DND-41 (cell line): ENCODE measurements around the gene MAP3K14.

ENCODE experiments used
- ATAC-seq: fragments of 200-7000 bp; cut with Tn5 transposase; 3 replicates; pipeline ENCODE4 v1.9.1; 2021; ENCODE audit warnings: low read depth; ENCODE audit not compliant: insufficient read depth
- DNase-seq: peaks from one replicate; pipeline ENCODE4 v3.0.0-alpha.2; 2020
- H2AFZ ChIP-seq: 2 replicates; pipeline ENCODE4 v1.6.0; 2012; ENCODE audit warnings: low read depth, low read length
- H3K27ac ChIP-seq: 2 replicates; pipeline ENCODE4 v1.5.1; 2012; ENCODE audit warnings: low read length, inconsistent platforms
- H3K27me3 ChIP-seq: fragments of 200-600 bp; sonication (generic); 2 replicates; pipeline ENCODE4 v1.6.0; 2012; ENCODE audit warnings: low read length, mild to moderate bottlenecking, inconsistent platforms; ENCODE audit not compliant: insufficient read depth, poor library complexity
- H3K36me3 ChIP-seq: 2 replicates; pipeline ENCODE4 v1.5.1; 2012; ENCODE audit warnings: low read length, inconsistent platforms; ENCODE audit not compliant: insufficient read depth
- H3K4me1 ChIP-seq: 2 replicates; pipeline ENCODE4 v1.5.1; 2012; ENCODE audit warnings: mild to moderate bottlenecking, low read length; ENCODE audit not compliant: insufficient read depth
- H3K4me2 ChIP-seq: 2 replicates; pipeline ENCODE4 v1.6.0; 2012; ENCODE audit warnings: mild to moderate bottlenecking, moderate library complexity, low read length, inconsistent platforms; ENCODE audit not compliant: insufficient read depth
- H3K4me3 ChIP-seq, 2 experiments: fragments of 200-600 bp in 1 of 2; shearing (Covaris generic) in 1 of 2; 2 replicates each; pipeline ENCODE4 v1.5.1; 2012 to 2016; ENCODE audit warnings: inconsistent platforms in 2 of 2, low read length in 2 of 2, mild to moderate bottlenecking in 2 of 2, low read depth in 1 of 2, moderate library complexity in 1 of 2
- H3K79me2 ChIP-seq: 2 replicates; pipeline ENCODE4 v1.6.0; 2012; ENCODE audit warnings: low read length, inconsistent platforms; ENCODE audit not compliant: insufficient read depth
- H3K9ac ChIP-seq: 2 replicates; pipeline ENCODE4 v1.6.0; 2012; ENCODE audit warnings: low read depth, mild to moderate bottlenecking, inconsistent platforms, low read length, moderate library complexity
- H3K9me3 ChIP-seq: 2 replicates; pipeline ENCODE4 v1.5.1; 2012; ENCODE audit warnings: low read length, moderate library complexity, mild to moderate bottlenecking, inconsistent platforms; ENCODE audit not compliant: insufficient read depth, severe bottlenecking
- H4K20me1 ChIP-seq: 2 replicates; pipeline ENCODE4 v1.6.0; 2012; ENCODE audit warnings: low read length; ENCODE audit not compliant: insufficient read depth
- CTCF ChIP-seq: IDR thresholded peaks from 2 replicates; pipeline ENCODE4 v1.5.1; 2012; ENCODE audit warnings: borderline replicate concordance, low read length, moderate library complexity, mild to moderate bottlenecking; ENCODE audit not compliant: poor library complexity, severe bottlenecking; ENCODE audit errors: extremely low read depth
- EZH2 ChIP-seq: IDR thresholded peaks from 3 replicates; pipeline ENCODE4 v1.6.1; 2012; ENCODE audit warnings: borderline replicate concordance, low read depth, mild to moderate bottlenecking, moderate library complexity, low read length, inconsistent platforms; ENCODE audit not compliant: severe bottlenecking

The MAP3K14 gene

GRCh38 chr17:45313421-45313771, 3.4 kb downstream of the MAP3K14 start:
- peak overlapping the region in 1 of 2 experiments; percentile 51; a peak in 2 of 4 replicates for H3K4me3 ChIP-seq
- ATAC-seq, result no peak
- no peak for DNase-seq
- H3K27me3 ChIP-seq, result no peaks in the 10 kb centered on the region
- H3K9ac ChIP-seq, result peak overlapping the region; percentile 45
- no peaks in the 10 kb centered on the region for H3K9me3 ChIP-seq
- TF ChIP-seq EZH2 (no peak), CTCF (no peak)
- peaks cover 79% of the 10 kb centered on the region for H3K79me2 ChIP-seq
- peaks cover 11% of the 10 kb centered on the region; the same call in 1 of the 2 replicates for H4K20me1 ChIP-seq
- H3K27ac ChIP-seq, result peak overlapping the region; percentile 81
- peak overlapping the region; percentile 74 for H3K4me2 ChIP-seq
- peaks cover 65% of the 10 kb centered on the region for H3K4me1 ChIP-seq
- no peak overlapping the region for H2AFZ ChIP-seq
- peaks cover 26% of the 10 kb centered on the region for H3K36me3 ChIP-seq

- DNase-seq, result peak; percentile 40
- Histone ChIP-seq H4K20me1 (peaks cover 16% of the 10 kb centered on the region), H3K9ac (peak overlapping the region; percentile 45), H2AFZ (peak overlapping the region; percentile 29; the same call in 1 of the 2 replicates), H3K4me1 (peaks cover 58% of the 10 kb centered on the region), H3K4me2 (peak overlapping the region; percentile 74), H3K27me3 (no peaks in the 10 kb centered on the region), H3K36me3 (peaks cover 26% of the 10 kb centered on the region), H3K4me3 (peak overlapping the region in 1 of 2 experiments; percentile 51; a peak in 2 of 4 replicates), H3K27ac (peak overlapping the region; percentile 81), H3K9me3 (no peaks in the 10 kb centered on the region), H3K79me2 (peaks cover 85% of the 10 kb centered on the region)
- TF ChIP-seq EZH2 (no peak), CTCF (no peak)
- ATAC-seq, result no peak
These were observed 4.1 kb downstream of the MAP3K14 start for GRCh38 chr17:45312477-45313420.

- H4K20me1 ChIP-seq, result peaks cover 18% of the 10 kb centered on the region
- H2AFZ ChIP-seq, result peak overlapping the region; percentile 43
- peak; percentile 74 for DNase-seq
- peaks cover 26% of the 10 kb centered on the region for H3K36me3 ChIP-seq
- H3K9me3 ChIP-seq, result no peaks in the 10 kb centered on the region
- H3K4me3 ChIP-seq, result peak overlapping the region in 1 of 2 experiments; percentile 51; a peak in 2 of 4 replicates
- TF ChIP-seq EZH2 (no peak), CTCF (no peak)
- peaks cover 54% of the 10 kb centered on the region for H3K4me1 ChIP-seq
- H3K27ac ChIP-seq, result peak overlapping the region; percentile 81
- H3K4me2 ChIP-seq, result peak overlapping the region; percentile 74
- H3K27me3 ChIP-seq, result no peaks in the 10 kb centered on the region
- peaks cover 92% of the 10 kb centered on the region for H3K79me2 ChIP-seq
- H3K9ac ChIP-seq, result peak overlapping the region; percentile 45
- ATAC-seq, result peak; percentile 52
These were observed 4.9 kb downstream of the MAP3K14 start for GRCh38 chr17:45311760-45312476.
